IPS-NIHi11 (cell line): Measurements from ENCODE around the gene CACNG6.

Experiments used
- DNase-seq: peaks from one replicate; pipeline ENCODE4 v3.0.0; 2012; ENCODE audit warnings: mixed read lengths, low spot score

CACNG6 gene

DNA sequence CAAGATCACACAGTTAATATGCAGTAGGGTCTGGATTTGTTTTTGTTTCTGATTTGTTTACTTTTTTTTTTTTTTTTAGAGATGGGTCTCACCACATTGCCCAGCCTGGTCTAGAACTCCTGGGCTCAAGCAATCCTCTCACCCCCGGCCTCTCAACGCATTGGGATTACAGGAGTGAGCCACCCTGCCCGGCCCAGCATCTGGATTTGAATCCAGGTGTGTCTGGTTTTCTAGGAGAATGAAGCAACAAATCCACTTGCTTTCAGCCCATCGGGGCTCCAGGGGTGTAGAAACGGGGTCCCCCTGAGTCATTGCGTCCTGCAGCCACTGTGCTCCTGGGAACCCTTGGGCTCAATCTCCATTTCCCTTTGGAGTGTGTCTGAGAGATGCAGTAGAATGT, 22.1 kb upstream of the CACNG6 start:
- DNase-seq = no peak

GRCh38 chr19:53971673-53972072, 19.8 kb upstream of the CACNG6 start:
- no peak for DNase-seq

DNA sequence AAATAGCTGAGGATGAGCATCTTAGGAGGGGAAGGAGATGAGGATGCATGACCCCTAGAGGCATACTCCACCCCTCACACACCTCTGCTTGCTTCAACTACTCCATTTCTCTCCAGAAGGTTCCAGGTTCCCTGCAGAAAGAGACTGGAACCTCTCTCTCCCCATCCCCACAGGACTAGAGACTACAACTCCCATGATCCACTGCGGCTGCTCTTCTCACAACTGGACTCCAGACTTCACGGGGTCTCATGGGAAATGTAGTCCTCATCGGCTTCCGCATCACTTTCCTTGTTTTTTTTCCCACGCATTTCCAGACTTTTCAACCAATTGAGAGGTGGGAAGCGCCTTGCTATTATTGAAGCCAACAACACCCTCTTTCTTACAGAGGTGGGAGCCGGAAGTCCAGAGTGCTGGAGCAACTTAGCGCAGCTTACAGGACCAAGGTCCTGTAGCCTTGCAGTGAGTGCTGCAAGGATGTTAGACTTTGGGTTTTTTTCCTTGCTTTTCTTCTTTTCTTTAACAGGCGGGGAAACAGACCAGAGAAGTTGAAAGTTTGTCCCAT, 13.9 kb upstream of the CACNG6 start:
- DNase-seq = peak; percentile 74

GRCh38 chr19:53977991-53978731, 13.3 kb upstream of the CACNG6 start:
- peak; percentile 82 for DNase-seq

GRCh38 chr19:53978975-53979801, 12.2 kb upstream of the CACNG6 start:
- DNase-seq = no peak

GRCh38 chr19:53980539-53981375, 10.7 kb upstream of the CACNG6 start:
- peak; percentile 85 for DNase-seq

- peak; percentile 72 for DNase-seq
Observed at GRCh38 chr19:53981376-53981951, 10.0 kb upstream of the CACNG6 start.

GRCh38 chr19:53982001-53982451, 9.4 kb upstream of the CACNG6 start:
- DNase-seq = peak; percentile 78

DNA sequence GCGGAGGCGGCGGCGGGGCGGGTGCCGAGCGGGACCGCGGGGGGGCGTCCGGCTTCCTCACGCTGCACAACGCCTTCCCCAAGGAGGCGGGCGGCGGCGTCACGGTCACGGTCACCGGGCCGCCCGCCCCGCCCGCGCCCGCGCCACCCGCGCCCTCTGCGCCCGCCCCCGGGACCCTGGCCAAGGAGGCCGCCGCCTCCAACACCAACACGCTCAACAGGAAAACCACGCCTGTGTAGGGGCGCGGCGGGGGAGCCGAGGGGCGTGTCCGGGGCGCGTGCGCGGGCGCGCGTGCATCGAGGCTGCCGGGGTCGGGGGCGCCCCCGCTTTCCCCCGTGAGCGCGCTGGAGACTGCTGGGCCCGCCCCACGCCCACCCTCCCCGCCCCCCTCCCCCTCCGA, 8.8 kb upstream of the CACNG6 start:
- DNase-seq = peak; percentile 72

- DNase-seq = no peak
Observed at GRCh38 chr19:53983457-53984289, 7.8 kb upstream of the CACNG6 start.

- no peak for DNase-seq
Observed at GRCh38 chr19:53985863-53986262, 5.6 kb upstream of the CACNG6 start.

- no peak for DNase-seq
Observed at GRCh38 chr19:53988981-53989380, 2.5 kb upstream of the CACNG6 start.

GRCh38 chr19:53989600-53990533, 1.6 kb upstream of the CACNG6 start:
- DNase-seq = no peak

DNA sequence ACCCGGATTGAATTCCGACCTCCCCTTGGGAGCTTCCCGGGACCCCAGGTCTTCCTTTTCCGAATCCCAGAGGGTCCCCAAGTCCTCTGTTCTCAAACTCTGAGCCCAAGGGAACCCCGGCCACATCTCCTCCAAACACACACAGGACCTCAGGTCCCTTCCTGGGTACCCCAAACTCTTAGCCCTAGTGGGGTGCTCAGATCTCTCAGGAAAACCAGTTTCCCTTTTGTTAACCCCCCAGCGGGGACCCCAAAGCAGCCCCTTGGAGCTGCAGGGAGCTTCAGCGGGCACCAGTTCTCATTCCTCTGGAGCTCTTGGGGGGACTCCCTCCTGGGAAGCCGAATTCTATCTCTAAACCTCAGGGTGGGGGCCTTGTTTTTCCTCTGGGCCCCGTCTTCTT, 774 bp downstream of the CACNG6 start:
- no peak for DNase-seq

- DNase-seq = no peak
Observed at GRCh38 chr19:53992815-53993214, 1.4 kb downstream of the CACNG6 start.

DNA sequence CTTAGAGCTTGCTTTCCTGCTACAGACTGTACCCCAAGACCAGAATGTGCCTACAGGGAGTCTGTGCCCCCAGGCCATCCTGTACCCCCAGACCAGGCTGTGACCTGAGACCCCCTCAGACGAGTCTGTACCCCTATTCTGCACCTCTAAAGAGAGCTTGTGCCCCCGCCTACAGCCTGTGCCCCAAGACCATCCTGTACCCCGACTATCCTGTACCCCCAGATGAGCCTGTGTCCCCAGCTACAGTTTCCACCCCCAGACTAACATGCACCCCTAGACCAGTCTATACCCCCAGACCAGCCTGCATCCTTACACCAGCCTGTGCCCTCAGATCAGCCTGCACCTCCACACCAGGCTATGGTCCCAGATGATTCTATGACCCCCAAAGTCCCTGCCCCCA, 2.0 kb downstream of the CACNG6 start:
- DNase-seq = no peak

DNA sequence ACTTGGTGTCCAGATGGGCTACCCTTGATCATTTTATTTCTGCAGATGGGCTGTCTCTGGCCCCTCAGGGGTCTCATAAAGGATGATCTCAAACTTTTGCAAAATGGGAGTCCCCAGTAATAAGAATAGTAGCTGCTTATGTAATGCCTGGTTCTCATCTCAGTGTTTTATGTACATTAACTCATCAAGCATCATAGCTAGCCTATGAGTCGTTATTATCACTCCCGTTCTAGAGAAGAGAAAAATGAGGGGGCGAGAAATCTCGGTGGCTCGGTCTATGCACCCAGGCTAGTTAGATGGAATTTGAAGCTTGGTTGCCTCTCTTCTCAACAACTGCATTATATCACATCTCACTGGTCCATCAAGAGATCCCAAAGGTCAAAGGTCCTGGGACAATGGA, 3.4 kb downstream of the CACNG6 start:
- no peak for DNase-seq

DNA sequence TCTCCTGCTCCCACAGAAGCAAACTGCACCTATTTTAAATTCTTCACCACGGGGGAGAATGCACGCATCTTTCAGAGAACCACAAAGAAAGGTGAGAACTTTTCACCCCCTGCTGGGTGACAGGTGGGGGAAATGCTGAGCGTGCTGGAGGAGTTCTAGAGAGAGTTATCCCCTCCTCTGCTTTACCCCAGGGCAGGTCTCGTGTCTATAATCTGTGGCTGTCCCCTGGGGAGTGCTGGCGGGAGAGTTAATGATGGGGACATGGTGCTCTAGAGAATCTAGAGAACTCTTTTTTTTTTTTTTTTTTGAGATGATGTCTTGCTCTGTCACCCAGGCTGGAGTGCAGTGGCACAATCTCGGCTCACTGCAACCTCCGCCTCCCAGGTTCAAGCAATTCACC, 6.8 kb downstream of the CACNG6 start:
- no peak for DNase-seq

GRCh38 chr19:53999694-54000093, 8.3 kb downstream of the CACNG6 start:
- DNase-seq = no peak

DNA sequence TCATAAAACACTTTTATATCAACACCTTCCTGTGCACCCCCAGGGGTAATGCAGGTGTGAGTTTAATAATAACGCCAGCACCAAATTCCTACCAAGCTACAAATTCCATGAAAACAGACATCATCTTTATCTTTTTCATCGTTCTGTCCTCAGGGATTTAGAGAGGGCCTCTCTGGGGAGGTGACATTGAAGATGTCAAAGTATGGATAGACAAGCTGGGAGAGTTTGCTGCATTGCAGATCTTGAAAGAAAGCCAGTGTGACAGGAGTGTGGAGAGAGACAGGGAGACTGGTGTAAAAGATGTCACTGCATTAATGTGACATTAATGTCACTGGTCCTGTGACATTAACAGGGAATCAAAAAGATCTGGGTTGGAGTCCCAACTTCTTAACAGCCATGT, 10.1 kb downstream of the CACNG6 start:
- DNase-seq = no peak
